Naive thymus-derived CD4-positive, alpha-beta T cell (primary cell): ENCODE data around the gene SLC25A11. TPM values are rescaled to one million over a fixed set of nuclear protein-coding genes. Genes with fewer than 3 reads are reported as not detected.

Experiments used
- ATAC-seq: fragments of 150-1000 bp; cut with Tn5 transposase; 2 replicates; pipeline ENCODE4 v1.10.0; 2021; ENCODE audit warnings: mild to moderate bottlenecking, moderate library complexity
- CTCF ChIA-PET: fragments of 350-600 bp; sonication (Branson Sonifier 250); formaldehyde crosslinking; loops from one replicate; lab custom pipeline; 2021; ENCODE audit warnings: antibody characterized with exemption; lab: Charles Lee
- POLR2A ChIA-PET: fragments of 350-600 bp; sonication (Branson Sonifier 250); formaldehyde crosslinking; loops from one replicate; lab custom pipeline; 2021; ENCODE audit warnings: antibody characterized with exemption, inconsistent platforms; lab: Charles Lee
- DNase-seq, 9 donors: peaks; one replicate each; pipeline versions ENCODE4 v3.0.0 to v3.0.0-alpha.2; 2020 to 2022; ENCODE audit warnings: mixed read lengths in 1 of 9
- H3K27ac ChIP-seq: one replicate; pipeline ENCODE4 v1.7.0; 2013; ENCODE audit warnings: mild to moderate bottlenecking, low read depth, low read length, moderate library complexity
- H3K27me3 ChIP-seq, 2 donors: one replicate each; pipeline ENCODE4 v1.7.0; 2013; ENCODE audit warnings: low read length in 2 of 2, mild to moderate bottlenecking in 2 of 2, moderate library complexity in 2 of 2; ENCODE audit not compliant: control insufficient read depth in 2 of 2, insufficient read depth in 2 of 2
- H3K36me3 ChIP-seq, 3 experiments: 1 replicate in 2 of 3; 2 replicates in 1 of 3; pipeline ENCODE4 v1.7.0; 2013; ENCODE audit warnings: low read length in 3 of 3, mild to moderate bottlenecking in 3 of 3, moderate library complexity in 1 of 3; ENCODE audit not compliant: insufficient read depth in 3 of 3, control insufficient read depth in 2 of 3
- H3K4me1 ChIP-seq, 2 donors: one replicate each; pipeline ENCODE4 v1.7.0; 2013; ENCODE audit warnings: low read length in 2 of 2, mild to moderate bottlenecking in 2 of 2, moderate library complexity in 1 of 2; ENCODE audit not compliant: control insufficient read depth in 2 of 2, insufficient read depth in 2 of 2
- H3K4me3 ChIP-seq: 2 replicates; pipeline ENCODE4 v1.7.0; 2013; ENCODE audit warnings: mild to moderate bottlenecking, low read length
- H3K9me3 ChIP-seq, 3 experiments: 1 replicate in 2 of 3; 2 replicates in 1 of 3; pipeline ENCODE4 v1.7.0; 2013; ENCODE audit warnings: low read length in 3 of 3; ENCODE audit not compliant: control insufficient read depth in 2 of 3
- H3K27ac Mint-ChIP-seq, 9 donors: one replicate each; pipeline ENCODE4 v1.8.0; 2020 to 2022; ENCODE audit warnings: mixed read lengths in 9 of 9, mild to moderate bottlenecking in 8 of 9, moderate library complexity in 5 of 9, inconsistent platforms in 2 of 9
- H3K27me3 Mint-ChIP-seq, 5 donors: one replicate each; pipeline ENCODE4 v1.8.0; 2021 to 2022; ENCODE audit warnings: mixed read lengths in 5 of 5, mild to moderate bottlenecking in 1 of 5
- H3K36me3 Mint-ChIP-seq, 5 donors: one replicate each; pipeline ENCODE4 v1.8.0; 2020 to 2022; ENCODE audit warnings: mixed read lengths in 5 of 5, mild to moderate bottlenecking in 3 of 5, inconsistent platforms in 1 of 5
- H3K4me1 Mint-ChIP-seq, 7 donors: one replicate each; pipeline ENCODE4 v1.8.0; 2020 to 2022; ENCODE audit warnings: mixed read lengths in 7 of 7, mild to moderate bottlenecking in 3 of 7, inconsistent platforms in 1 of 7
- H3K4me3 Mint-ChIP-seq, 10 donors: one replicate each; pipeline ENCODE4 v1.8.0; 2020 to 2022; ENCODE audit warnings: mild to moderate bottlenecking in 10 of 10, mixed read lengths in 10 of 10, moderate library complexity in 6 of 10, inconsistent platforms in 2 of 10
- H3K9me3 Mint-ChIP-seq, 11 donors: one replicate each; pipeline ENCODE4 v1.8.0; 2020 to 2022; ENCODE audit warnings: mixed read lengths in 11 of 11, mild to moderate bottlenecking in 4 of 11, inconsistent platforms in 1 of 11, moderate library complexity in 1 of 11
- intact Hi-C, 2 donors: fragments of 100-400 bp; cut with micrococcal nuclease; formaldehyde crosslinking; loops; one replicate each; pipeline ENCODE4 v1.15.1; 2023
- polyA plus RNA-seq, 2 donors: library from polyadenylated mRNA; unstranded; fragments of 300-500 nt; fragmentation: Illumina TruSeq; gene quantifications; one replicate each; pipeline ENCODE4 v1.2.3, GENCODE V29; 2021
- total RNA-seq, 6 experiments: library from RNA in 5 of 6; stranded (reverse) in 5 of 6; gene quantifications; 1 replicate in 5 of 6; 2 replicates in 1 of 6; pipeline ENCODE4 v1.2.3 and lab custom pipeline; 2021 to 2026

The SLC25A11 gene
- total and polyA plus RNA-seq, 7 experiments from 2014 or later: 27.0 to 86.8 (median 50.2) TPM

GRCh38 chr17:4942760-4943508 lies 3.1 kb upstream of the SLC25A11 start:
- ChIA-PET CTCF (interaction anchor here (0.7 to 1.5 kb wide), 3 partner anchors 9 to 85 kb away, joined by 3 to 5 read pairs (median 3); partner anchors contain the start of gene SPAG7), POLR2A (interaction anchor here (0.7 to 13.0 kb wide), 8 partner anchors 25 to 1254 kb away, joined by 3 to 278 read pairs (median 3); partner anchors contain the start of genes INCA1, KIF1C, PLD2 and SPAG7)
- Histone ChIP-seq H3K9me3 (no peaks in the 10 kb centered on the region), H3K4me1 (peaks cover 64% of the 10 kb centered on the region in 2 donors), H3K27me3 (no peaks in the 10 kb centered on the region), H3K36me3 (peaks cover 14 to 58% (median 16%) of the 10 kb centered on the region in 3 experiments), H3K4me3 (peak overlapping the region; percentile 89), H3K27ac (peak overlapping the region; percentile 89)
- Mint-ChIP-seq H3K9me3 (peaks cover 0 to 6% (median 0%) of the 10 kb centered on the region in 11 donors), H3K4me3 (peak overlapping the region; percentile 59 to 100 (median 98)), H3K27me3 (peaks cover 0 to 2% (median 0%) of the 10 kb centered on the region in 5 donors), H3K4me1 (peaks cover 63 to 82% (median 74%) of the 10 kb centered on the region in 7 donors), H3K27ac (peak overlapping the region; percentile 72 to 98 (median 92)), H3K36me3 (peaks cover 5 to 68% (median 42%) of the 10 kb centered on the region in 5 donors)
- ATAC-seq (no peak), DNase-seq (no peak)
- intact Hi-C loops: loop anchor here (10.0 kb wide), 2 partner anchors 252 to 1712 kb away; partner anchors contain the start of genes ZNF594 (in 2 of the 2), C17orf100 (in 1 of the 2) and MED31 (in 1 of the 2)

GRCh38 chr17:4941319-4941610 lies 1.4 kb upstream of the SLC25A11 start:
- Mint-ChIP-seq H3K27ac (peak overlapping the region; percentile 89 to 98 (median 95)), H3K9me3 (peaks cover 0 to 2% (median 0%) of the 10 kb centered on the region in 11 donors), H3K4me3 (peak overlapping the region; percentile 92 to 100 (median 98)), H3K27me3 (peaks cover 0 to 2% (median 0%) of the 10 kb centered on the region in 5 donors), H3K4me1 (peaks cover 60 to 84% (median 78%) of the 10 kb centered on the region in 7 donors), H3K36me3 (peaks cover 0 to 56% (median 33%) of the 10 kb centered on the region in 5 donors)
- intact Hi-C loops: loop anchor here (2.0 to 10.0 kb wide), 5 partner anchors 32 to 1714 kb away; partner anchors contain the start of genes ZNF594 (in 2 of the 2), ARRB2 (in 1 of the 2), C17orf100 (in 1 of the 2) and INCA1 (in 1 of the 2)
- no peak for DNase-seq
- peaks cover 9 to 63% (median 21%) of the 10 kb centered on the region in 3 experiments for H3K36me3 ChIP-seq
- POLR2A ChIA-PET: interaction anchor here (1.8 to 4.9 kb wide), 8 partner anchors 10 to 230 kb away, joined by 7 to 135 read pairs (median 21); partner anchors contain the start of genes ARRB2, C17orf107, CHRNE and ENO3
- H3K27ac ChIP-seq: peak overlapping the region; percentile 89
- H3K4me3 ChIP-seq: peak overlapping the region; percentile 89
- CTCF ChIA-PET: no interaction called here
- H3K4me1 ChIP-seq: peaks cover 59 to 60% of the 10 kb centered on the region in 2 donors
- no peaks in the 10 kb centered on the region for H3K9me3 ChIP-seq
- ATAC-seq: no peak
- H3K27me3 ChIP-seq: no peaks in the 10 kb centered on the region

GRCh38 chr17:4940555-4941318 lies 891 bp upstream of the SLC25A11 start:
- H3K36me3 ChIP-seq: peaks cover 7 to 59% (median 21%) of the 10 kb centered on the region in 3 experiments
- ATAC-seq (no peak), DNase-seq (peak in 3 of 9 donors; percentile 34 to 57 (median 39))
- POLR2A ChIA-PET: interaction anchor here (0.7 to 4.9 kb wide), 25 partner anchors 10 to 798 kb away, joined by 3 to 135 read pairs (median 5); partner anchors contain the start of genes ARRB2, C17orf107, CAMTA2 and CHRNE
- peak overlapping the region; percentile 89 to 98 (median 95) for H3K27ac Mint-ChIP-seq
- H3K4me1 ChIP-seq: peaks cover 54 to 55% of the 10 kb centered on the region in 2 donors
- intact Hi-C loops: loop anchor here (1.0 to 10.0 kb wide), 13 partner anchors 8 to 1714 kb away; partner anchors contain the start of genes ARRB2 (in 2 of the 2), CAMTA2 (in 2 of the 2), INCA1 (in 2 of the 2) and KIF1C (in 2 of the 2)
- peaks cover 0 to 2% (median 0%) of the 10 kb centered on the region in 5 donors for H3K27me3 Mint-ChIP-seq
- peaks cover 59 to 84% (median 73%) of the 10 kb centered on the region in 7 donors for H3K4me1 Mint-ChIP-seq
- H3K9me3 Mint-ChIP-seq: peaks cover 0 to 1% (median 0%) of the 10 kb centered on the region in 11 donors
- CTCF ChIA-PET: interaction anchor here (0.7 to 1.9 kb wide), 8 partner anchors 8 to 151 kb away, joined by 3 to 10 read pairs (median 4); partner anchors contain the start of genes PFN1 and SPAG7
- no peaks in the 10 kb centered on the region for H3K9me3 ChIP-seq
- H3K4me3 Mint-ChIP-seq: peak overlapping the region; percentile 92 to 100 (median 98)
- H3K4me3 ChIP-seq: peak overlapping the region; percentile 89
- H3K36me3 Mint-ChIP-seq: peaks cover 0 to 56% (median 31%) of the 10 kb centered on the region in 5 donors
- H3K27me3 ChIP-seq: no peaks in the 10 kb centered on the region
- peak overlapping the region; percentile 89 for H3K27ac ChIP-seq

GRCh38 chr17:4939546-4939795 lies 375 bp downstream of the SLC25A11 start:
- intact Hi-C loops: no loop called here
- Mint-ChIP-seq H3K27ac (peak overlapping the region; percentile 88 to 98 (median 92)), H3K4me1 (peaks cover 49 to 75% (median 63%) of the 10 kb centered on the region in 7 donors), H3K27me3 (no peaks in the 10 kb centered on the region), H3K36me3 (peaks cover 0 to 43% (median 23%) of the 10 kb centered on the region in 5 donors), H3K9me3 (peaks cover 0 to 1% (median 0%) of the 10 kb centered on the region in 11 donors), H3K4me3 (peak overlapping the region; percentile 92 to 100 (median 98))
- CTCF ChIA-PET: interaction anchor here (0.8 to 1.9 kb wide), 8 partner anchors 9 to 149 kb away, joined by 3 to 10 read pairs (median 4); partner anchors contain the start of gene PFN1
- H3K27ac ChIP-seq: peak overlapping the region; percentile 89
- peak overlapping the region; percentile 89 for H3K4me3 ChIP-seq
- POLR2A ChIA-PET: interaction anchor here (0.6 to 4.9 kb wide), 28 partner anchors 8 to 384 kb away, joined by 3 to 135 read pairs (median 4); partner anchors contain the start of genes ARRB2, C17orf107, CAMTA2 and CHRNE
- DNase-seq (peak in 1 of 9 donors; percentile 20), ATAC-seq (no peak)
- peaks cover 0 to 46% (median 16%) of the 10 kb centered on the region in 3 experiments for H3K36me3 ChIP-seq
- H3K27me3 ChIP-seq: no peaks in the 10 kb centered on the region
- H3K9me3 ChIP-seq: no peaks in the 10 kb centered on the region
- H3K4me1 ChIP-seq: peaks cover 43 to 44% of the 10 kb centered on the region in 2 donors

- Histone ChIP-seq H3K9me3 (no peaks in the 10 kb centered on the region), H3K4me1 (peaks cover 43 to 44% of the 10 kb centered on the region in 2 donors), H3K36me3 (peaks cover 0 to 46% (median 16%) of the 10 kb centered on the region in 3 experiments), H3K27me3 (no peaks in the 10 kb centered on the region), H3K27ac (peak overlapping the region; percentile 89), H3K4me3 (peak overlapping the region; percentile 89)
- intact Hi-C loops: no loop called here
- H3K27me3 Mint-ChIP-seq: peaks cover 0 to 3% (median 0%) of the 10 kb centered on the region in 5 donors
- peaks cover 0 to 37% (median 23%) of the 10 kb centered on the region in 5 donors for H3K36me3 Mint-ChIP-seq
- DNase-seq (no peak), ATAC-seq (no peak)
- POLR2A ChIA-PET: interaction anchor here (0.6 to 4.9 kb wide), 17 partner anchors 12 to 236 kb away, joined by 3 to 135 read pairs (median 8); partner anchors contain the start of genes ARRB2, C17orf107, CHRNE and ENO3
- peak overlapping the region; percentile 88 to 98 (median 92) for H3K27ac Mint-ChIP-seq
- peaks cover 0 to 1% (median 0%) of the 10 kb centered on the region in 11 donors for H3K9me3 Mint-ChIP-seq
- H3K4me1 Mint-ChIP-seq: peaks cover 49 to 75% (median 63%) of the 10 kb centered on the region in 7 donors
- peak overlapping the region; percentile 92 to 100 (median 98) for H3K4me3 Mint-ChIP-seq
- CTCF ChIA-PET: interaction anchor here (1.0 to 1.9 kb wide), 6 partner anchors 10 to 41 kb away, joined by 3 to 10 read pairs (median 4); partner anchors contain the start of gene PFN1
Measured at GRCh38 chr17:4938688-4939545, 929 bp downstream of the SLC25A11 start.
